OCI-M2 (cell line): Measurements from ENCODE around the gene BCAT1.
"Not testable (repeated sequence)": the region's sequence is repeated elsewhere in the genome, so short reads cannot be mapped to it uniquely, and the experiment has no call there.

ENCODE experiments used
- DNase-seq: peaks from one replicate; lab custom pipeline; 2025; ENCODE audit not compliant: unreplicated experiment; lab: John Stamatoyannopoulos, UW

The BCAT1 gene

GRCh38 chr12:24820872-24821271, 128.0 kb downstream of the BCAT1 start:
- DNase-seq, result no peak

DNA sequence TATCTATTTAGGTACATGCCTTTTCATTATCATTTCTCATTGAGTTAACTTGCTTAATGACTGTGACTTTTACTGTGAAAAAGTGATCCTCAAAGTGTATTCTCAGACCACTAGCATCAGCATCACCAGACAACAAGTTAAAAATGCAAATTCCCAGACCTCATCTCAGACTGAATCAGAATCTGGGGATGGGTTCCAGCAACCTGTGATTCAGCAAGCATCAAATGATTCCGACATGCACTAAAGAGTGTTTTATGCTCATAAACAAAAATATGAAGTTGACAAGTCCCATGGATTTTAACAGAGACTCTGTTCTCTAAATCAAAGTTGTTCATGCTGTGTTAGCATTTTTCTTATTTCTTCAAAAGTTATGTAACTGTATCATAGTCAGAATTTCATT, 130.6 kb downstream of the BCAT1 start:
- DNase-seq, result no peak

GRCh38 chr12:24815114-24815423, 133.8 kb downstream of the BCAT1 start:
- no peak for DNase-seq

DNA sequence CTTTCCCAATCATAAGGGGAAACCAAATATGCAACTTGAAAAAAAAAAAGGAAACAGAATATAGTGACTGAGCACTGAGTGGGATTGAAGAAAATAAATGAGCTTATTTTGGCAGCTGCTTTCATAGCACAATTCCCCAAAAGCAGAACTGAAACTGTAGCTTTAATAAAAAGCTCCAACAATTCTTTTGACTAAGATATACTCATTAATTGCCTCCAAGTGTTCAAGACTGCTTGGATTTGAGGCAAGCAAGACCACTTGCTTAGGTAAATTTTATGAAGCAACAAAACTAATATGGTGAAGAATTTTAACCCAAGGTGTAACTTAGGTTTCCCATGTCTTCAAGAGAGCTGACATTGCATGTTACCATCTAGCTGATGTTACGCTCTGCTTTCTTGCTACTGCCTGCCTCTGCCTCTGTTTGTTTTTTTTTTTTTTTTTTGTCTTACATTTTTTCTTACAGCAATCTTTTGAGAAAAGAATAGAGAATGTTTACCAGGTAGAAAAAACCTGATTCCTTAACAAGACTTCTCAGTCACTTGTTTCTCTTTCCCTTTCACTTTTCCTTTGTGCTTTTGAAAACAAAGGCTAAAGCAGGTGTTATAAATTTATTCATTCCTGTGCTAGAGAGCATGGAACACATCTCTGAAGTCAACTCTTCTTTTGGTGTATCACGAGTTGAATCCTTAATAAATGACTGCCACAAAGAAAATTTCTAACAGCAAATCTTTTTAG, 134.4 kb downstream of the BCAT1 start:
- DNase-seq, result no peak

GRCh38 chr12:24810378-24810777, 138.5 kb downstream of the BCAT1 start:
- DNase-seq, result no peak

DNA sequence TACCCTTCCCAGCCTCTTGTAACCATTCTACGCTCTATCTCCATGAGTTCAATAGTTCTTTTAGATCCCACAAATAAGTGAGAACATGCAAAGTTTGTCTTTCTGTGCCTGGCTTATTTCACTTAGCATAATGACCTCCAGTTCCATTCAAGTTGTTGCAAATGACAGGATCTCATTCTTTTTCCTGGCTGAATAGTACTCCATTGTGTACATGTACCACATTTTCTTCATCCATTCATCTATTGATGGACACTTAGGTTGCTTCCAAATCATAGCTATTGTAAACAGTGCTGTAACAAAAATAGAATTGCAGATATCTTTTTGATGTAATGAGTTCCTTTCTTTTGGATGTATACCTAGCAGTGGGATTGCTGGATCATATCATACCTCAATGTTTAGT, 139.6 kb downstream of the BCAT1 start:
- DNase-seq, result not testable (repeated sequence)

GRCh38 chr12:24808651-24809050, 140.2 kb downstream of the BCAT1 start:
- no peak for DNase-seq

DNA sequence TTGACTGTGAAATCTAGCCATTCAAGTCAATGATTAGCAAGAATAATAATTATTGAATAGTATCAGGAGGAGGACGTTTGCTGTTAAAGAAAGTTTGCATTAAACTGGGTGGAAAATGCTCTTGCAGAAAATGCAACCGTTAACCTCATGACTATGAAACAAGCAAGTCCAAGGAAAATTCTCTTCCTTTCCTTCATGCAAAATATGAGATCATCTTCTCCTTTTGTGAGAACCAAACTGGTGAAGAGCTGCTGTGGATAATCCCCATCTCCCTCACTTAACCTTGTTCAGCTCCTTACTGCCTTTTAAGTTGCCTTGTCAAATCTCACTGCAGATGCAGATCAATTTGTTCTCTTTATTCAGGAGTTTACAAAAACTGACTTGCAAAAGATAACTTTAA, 142.5 kb downstream of the BCAT1 start:
- no peak for DNase-seq

DNA sequence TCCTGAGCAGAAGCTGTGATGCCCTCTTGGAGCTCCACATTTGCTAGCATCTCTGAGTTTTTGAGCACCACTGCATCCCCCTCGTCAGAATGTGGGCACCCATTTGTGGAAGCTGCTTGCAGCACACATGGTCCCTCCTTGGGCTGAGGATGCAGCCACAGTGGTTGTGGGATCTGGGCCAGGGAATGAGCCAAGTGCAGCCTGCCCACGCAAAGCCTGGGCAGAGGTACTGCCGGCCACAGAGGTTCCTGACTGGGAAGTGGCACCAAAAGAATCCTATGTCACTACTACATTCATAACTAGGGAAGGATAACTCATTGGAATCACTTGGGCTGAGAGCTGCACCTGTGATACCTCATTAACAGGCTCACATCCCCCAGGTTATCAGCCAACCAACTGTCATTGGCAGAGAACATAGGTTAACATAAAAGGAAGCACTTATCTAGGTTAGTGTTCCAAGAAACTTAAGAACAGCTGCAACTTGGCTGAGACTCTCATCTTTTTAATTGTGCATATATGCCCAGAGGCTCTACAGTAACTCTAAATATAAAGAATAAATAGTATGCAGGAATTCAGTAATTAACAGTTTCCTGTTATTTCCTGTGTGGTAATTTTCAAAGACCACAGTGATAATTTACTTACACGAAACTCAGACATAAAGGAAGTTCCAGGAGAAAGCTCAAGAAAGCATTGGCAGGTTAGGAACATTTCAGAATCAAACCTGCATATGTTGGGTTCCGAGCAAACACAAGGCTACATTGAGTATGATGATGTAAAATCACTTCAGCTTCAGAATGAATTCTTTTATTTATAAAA, 145.3 kb downstream of the BCAT1 start:
- DNase-seq, result no peak

GRCh38 chr12:24798335-24798734, 150.6 kb downstream of the BCAT1 start:
- DNase-seq, result no peak

GRCh38 chr12:24797901-24798300, 151.0 kb downstream of the BCAT1 start:
- DNase-seq, result no peak

DNA sequence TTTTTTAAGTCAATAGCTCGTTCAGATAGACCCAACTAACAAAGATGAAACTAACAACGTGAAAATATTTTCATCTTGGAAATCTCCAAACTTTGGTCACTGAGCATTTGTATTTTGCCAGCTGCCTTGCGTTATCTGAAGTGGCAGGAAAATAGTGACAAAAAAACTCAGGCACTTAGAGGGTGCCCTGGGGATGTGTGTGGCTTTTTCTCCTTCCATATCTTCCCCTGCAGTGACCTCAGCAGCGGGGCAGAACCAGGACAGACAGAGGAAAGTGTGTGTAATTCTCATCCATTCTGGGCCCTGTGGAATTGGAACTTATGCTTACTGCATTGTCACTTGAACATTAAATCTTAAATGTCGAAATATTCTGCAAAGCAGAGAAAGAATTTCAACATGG, 152.0 kb downstream of the BCAT1 start:
- no peak for DNase-seq

- no peak for DNase-seq
Measured at GRCh38 chr12:24795699-24796347, 153.1 kb downstream of the BCAT1 start.

DNA sequence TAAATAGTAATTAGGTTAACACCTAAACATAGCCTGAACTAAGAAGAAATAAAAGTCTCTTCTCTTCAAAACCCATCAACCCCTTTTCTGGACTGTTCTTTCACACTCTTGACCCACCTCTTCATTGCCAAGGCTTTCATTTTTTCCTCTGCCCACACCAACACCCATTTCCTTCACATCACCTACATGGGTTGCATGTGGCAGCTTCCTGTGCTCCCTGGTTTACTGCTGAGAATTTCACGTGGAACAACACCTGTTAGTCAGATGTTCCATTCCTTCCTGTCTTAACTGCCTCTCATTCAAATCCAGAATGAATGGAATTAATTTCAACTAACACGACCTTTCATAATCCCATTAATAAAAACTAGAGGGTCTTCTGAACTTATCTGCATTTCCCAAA, 157.3 kb downstream of the BCAT1 start:
- no peak for DNase-seq

GRCh38 chr12:24788886-24789285, 160.0 kb downstream of the BCAT1 start:
- DNase-seq, result no peak

DNA sequence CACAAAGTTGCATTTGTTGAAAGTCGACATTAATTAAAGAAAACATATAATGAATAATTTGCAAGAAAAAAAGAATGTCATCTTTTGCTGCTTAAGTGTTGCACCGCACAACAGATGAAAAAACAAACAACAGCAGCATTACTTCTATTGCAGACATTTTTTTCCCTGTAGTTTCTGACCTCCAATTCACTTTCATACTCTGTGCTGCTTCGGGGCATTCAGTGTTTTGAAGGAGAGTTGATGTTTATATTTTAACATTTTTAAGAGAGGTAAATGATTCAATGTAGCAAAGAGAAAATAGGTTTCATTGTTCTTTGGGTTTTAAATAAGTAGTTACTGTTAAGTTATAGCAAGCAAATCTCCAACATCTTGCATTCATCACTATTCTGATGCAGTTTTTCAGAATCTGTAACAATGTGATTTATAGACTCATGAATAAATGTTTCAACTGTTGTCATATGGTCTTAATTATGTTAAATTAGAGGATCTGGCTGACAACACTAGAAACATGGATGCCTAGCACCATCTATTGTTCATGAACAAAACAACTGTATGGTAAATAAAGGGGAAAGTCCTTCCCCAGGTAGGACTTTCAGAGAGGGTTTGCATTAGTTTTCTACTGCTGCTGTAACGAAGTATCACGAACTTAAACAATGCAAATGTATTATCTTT, 168.1 kb downstream of the BCAT1 start:
- no peak for DNase-seq

GRCh38 chr12:24778486-24779304, 170.2 kb downstream of the BCAT1 start:
- DNase-seq, result no peak

GRCh38 chr12:24777359-24777758, 171.5 kb downstream of the BCAT1 start:
- DNase-seq, result no peak

GRCh38 chr12:24776861-24777260, 172.0 kb downstream of the BCAT1 start:
- DNase-seq, result no peak

GRCh38 chr12:24775073-24775472, 173.8 kb downstream of the BCAT1 start:
- DNase-seq, result no peak

DNA sequence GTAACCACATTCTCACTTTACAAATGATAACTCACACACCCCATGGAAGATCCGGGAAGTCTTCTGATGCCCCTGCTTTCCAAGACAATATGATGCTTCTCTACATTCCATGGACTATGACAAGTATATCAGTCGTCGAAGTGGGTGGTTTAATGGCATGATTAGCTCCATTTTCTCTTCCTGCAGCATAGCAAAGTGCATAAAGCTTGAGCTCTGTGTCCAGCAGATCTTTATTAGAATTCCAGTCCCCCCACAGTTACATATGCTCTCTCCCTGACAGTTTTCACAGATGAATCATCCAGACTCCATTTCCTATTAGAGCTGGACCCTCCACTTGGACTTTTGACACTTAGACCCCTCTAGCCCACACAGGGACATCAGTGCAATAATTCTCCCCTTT, 174.9 kb downstream of the BCAT1 start:
- no peak for DNase-seq
